Activated CD4-positive, alpha-beta T cell treated with anti-CD3 and anti-CD28 coated beads, Interleukin-2, amount 10 ng/mL, durations not matched to agents 7 days and 5 days (primary cell): ENCODE data around the gene FAM81B. TPM values are rescaled to one million over a fixed set of nuclear protein-coding genes. Genes with fewer than 3 reads are reported as not detected.
"Not testable (repeated sequence)": the region's sequence is repeated elsewhere in the genome, so short reads cannot be mapped to it uniquely, and the experiment has no call there.

Experiments
- CTCF ChIA-PET: fragments of 350-600 bp; sonication (Branson Sonifier 250); formaldehyde crosslinking; loops from one replicate; lab custom pipeline; 2021; ENCODE audit warnings: antibody characterized with exemption; lab: Charles Lee
- POLR2A ChIA-PET: fragments of 350-600 bp; sonication (Branson Sonifier 250); formaldehyde crosslinking; loops from one replicate; lab custom pipeline; 2021; ENCODE audit warnings: antibody characterized with exemption; lab: Charles Lee
- DNase-seq: peaks from one replicate; pipeline ENCODE4 v3.0.0-alpha.2; 2020
- H3K27ac Mint-ChIP-seq: one replicate; pipeline ENCODE4 v1.8.0; 2021; ENCODE audit warnings: mild to moderate bottlenecking, moderate library complexity, mixed read lengths
- H3K27me3 Mint-ChIP-seq: one replicate; pipeline ENCODE4 v1.8.0; 2021; ENCODE audit warnings: mixed read lengths
- H3K36me3 Mint-ChIP-seq: one replicate; pipeline ENCODE4 v1.8.0; 2021; ENCODE audit warnings: low read depth, mixed read lengths
- H3K4me1 Mint-ChIP-seq: one replicate; pipeline ENCODE4 v1.8.0; 2021; ENCODE audit warnings: mixed read lengths
- H3K4me3 Mint-ChIP-seq: one replicate; pipeline ENCODE4 v1.8.0; 2021; ENCODE audit warnings: mild to moderate bottlenecking, moderate library complexity, mixed read lengths
- H3K9me3 Mint-ChIP-seq: one replicate; pipeline ENCODE4 v1.8.0; 2021; ENCODE audit warnings: mixed read lengths
- total RNA-seq, 2 experiments: library from RNA; stranded (reverse); gene quantifications; one replicate each; pipeline ENCODE4 v1.2.3, GENCODE V29; 2021

The FAM81B gene
- total RNA-seq, 2 experiments from 2014 or later, result not detected

DNA sequence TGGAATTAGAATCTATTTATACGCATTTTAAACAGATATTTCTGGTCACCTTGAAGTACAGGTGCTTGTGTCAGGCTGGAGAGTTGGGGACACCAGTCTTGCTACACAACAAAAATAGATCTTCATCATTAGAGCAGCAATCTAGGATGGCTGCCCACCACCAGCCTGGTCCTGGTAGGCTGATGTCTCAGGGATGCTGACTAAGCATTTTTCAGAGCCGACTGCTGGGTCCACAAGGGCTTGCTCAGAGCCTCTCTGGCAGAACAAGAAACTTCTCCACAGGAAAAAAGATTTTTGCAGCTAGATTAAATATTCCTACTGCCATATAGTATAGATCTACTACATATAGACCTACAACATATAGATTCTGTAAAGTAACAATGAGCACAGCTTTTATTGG, 12.0 kb upstream of the FAM81B start:
- Mint-ChIP-seq H3K4me1 (peaks cover 8% of the 10 kb centered on the region), H3K27me3 (no peaks in the 10 kb centered on the region), H3K36me3 (no peaks in the 10 kb centered on the region), H3K9me3 (peaks cover 3% of the 10 kb centered on the region), H3K4me3 (no peak overlapping the region), H3K27ac (no peak overlapping the region)
- CTCF ChIA-PET, result no interaction called here
- DNase-seq, result no peak
- POLR2A ChIA-PET, result no interaction called here

GRCh38 chr5:95380103-95380628, 11.0 kb upstream of the FAM81B start:
- no peaks in the 10 kb centered on the region for H3K27me3 Mint-ChIP-seq
- POLR2A ChIA-PET, result no interaction called here
- H3K4me3 Mint-ChIP-seq, result no peak overlapping the region
- CTCF ChIA-PET, result no interaction called here
- H3K27ac Mint-ChIP-seq, result no peak overlapping the region
- no peak for DNase-seq
- H3K9me3 Mint-ChIP-seq, result peaks cover 3% of the 10 kb centered on the region
- H3K36me3 Mint-ChIP-seq, result no peaks in the 10 kb centered on the region
- peaks cover 8% of the 10 kb centered on the region for H3K4me1 Mint-ChIP-seq

GRCh38 chr5:95382801-95383200, 8.4 kb upstream of the FAM81B start:
- CTCF ChIA-PET, result interaction anchor here (1.0 kb wide), 1 partner anchor 10 kb away, joined by 3 read pairs; no protein-coding TSS in a partner anchor
- Mint-ChIP-seq H3K9me3 (peaks cover 3% of the 10 kb centered on the region), H3K27me3 (no peaks in the 10 kb centered on the region), H3K36me3 (no peaks in the 10 kb centered on the region), H3K4me3 (no peak overlapping the region), H3K4me1 (peaks cover 8% of the 10 kb centered on the region), H3K27ac (no peak overlapping the region)
- POLR2A ChIA-PET, result no interaction called here
- DNase-seq, result no peak

- H3K9me3 Mint-ChIP-seq, result peaks cover 3% of the 10 kb centered on the region
- H3K27me3 Mint-ChIP-seq, result no peaks in the 10 kb centered on the region
- peaks cover 8% of the 10 kb centered on the region for H3K4me1 Mint-ChIP-seq
- ChIA-PET CTCF (no interaction called here), POLR2A (no interaction called here)
- H3K36me3 Mint-ChIP-seq, result no peaks in the 10 kb centered on the region
- H3K4me3 Mint-ChIP-seq, result no peak overlapping the region
- no peak overlapping the region for H3K27ac Mint-ChIP-seq
- DNase-seq, result no peak
These were observed 6.5 kb upstream of the FAM81B start for GRCh38 chr5:95384485-95385213.

DNA sequence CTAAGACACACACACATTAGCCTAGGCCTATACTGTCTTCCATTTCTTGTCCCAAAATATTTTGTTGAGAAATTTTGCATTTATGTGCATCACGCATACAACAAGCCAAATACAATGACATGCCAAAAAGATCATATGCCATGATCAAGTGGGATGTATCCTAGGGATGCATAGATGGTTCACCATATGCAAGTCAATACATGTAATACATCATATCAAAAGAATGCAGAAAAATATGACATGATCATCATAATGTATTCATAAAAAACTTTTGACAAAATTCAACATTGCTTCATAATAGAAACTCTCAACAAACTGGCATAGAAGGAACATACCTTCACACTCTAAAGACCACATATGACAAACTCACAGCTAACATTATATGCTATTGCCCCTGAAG, 5.8 kb upstream of the FAM81B start:
- H3K4me3 Mint-ChIP-seq, result no peak overlapping the region
- no peaks in the 10 kb centered on the region for H3K27me3 Mint-ChIP-seq
- H3K4me1 Mint-ChIP-seq, result peaks cover 1% of the 10 kb centered on the region
- H3K9me3 Mint-ChIP-seq, result peaks cover 3% of the 10 kb centered on the region
- DNase-seq, result no peak
- no peaks in the 10 kb centered on the region for H3K36me3 Mint-ChIP-seq
- H3K27ac Mint-ChIP-seq, result no peak overlapping the region
- POLR2A ChIA-PET, result no interaction called here
- CTCF ChIA-PET, result no interaction called here

DNA sequence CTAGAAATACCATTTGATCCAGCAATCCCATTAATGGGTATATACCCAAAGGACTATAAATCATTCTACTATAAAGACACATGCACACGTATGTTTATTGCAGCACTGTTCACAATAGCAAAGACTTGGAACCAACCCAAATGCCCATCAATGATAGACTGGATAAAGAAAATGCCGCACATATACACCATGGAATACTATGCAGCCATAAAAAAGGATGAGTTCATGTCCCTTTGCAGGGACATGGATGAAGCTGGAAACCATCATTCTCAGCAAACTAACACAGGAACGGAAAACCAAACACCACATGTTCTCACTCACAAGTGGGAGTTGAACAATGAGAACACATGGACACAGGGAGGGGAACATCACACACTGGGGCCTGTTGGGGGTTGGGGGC, 799 bp downstream of the FAM81B start:
- H3K4me1 Mint-ChIP-seq, CTCF ChIA-PET, H3K27ac Mint-ChIP-seq, POLR2A ChIA-PET, H3K36me3 Mint-ChIP-seq, H3K9me3 Mint-ChIP-seq, DNase-seq, H3K4me3 Mint-ChIP-seq: not testable (repeated sequence)
- H3K27me3 Mint-ChIP-seq, result peaks cover 16% of the 10 kb centered on the region

DNA sequence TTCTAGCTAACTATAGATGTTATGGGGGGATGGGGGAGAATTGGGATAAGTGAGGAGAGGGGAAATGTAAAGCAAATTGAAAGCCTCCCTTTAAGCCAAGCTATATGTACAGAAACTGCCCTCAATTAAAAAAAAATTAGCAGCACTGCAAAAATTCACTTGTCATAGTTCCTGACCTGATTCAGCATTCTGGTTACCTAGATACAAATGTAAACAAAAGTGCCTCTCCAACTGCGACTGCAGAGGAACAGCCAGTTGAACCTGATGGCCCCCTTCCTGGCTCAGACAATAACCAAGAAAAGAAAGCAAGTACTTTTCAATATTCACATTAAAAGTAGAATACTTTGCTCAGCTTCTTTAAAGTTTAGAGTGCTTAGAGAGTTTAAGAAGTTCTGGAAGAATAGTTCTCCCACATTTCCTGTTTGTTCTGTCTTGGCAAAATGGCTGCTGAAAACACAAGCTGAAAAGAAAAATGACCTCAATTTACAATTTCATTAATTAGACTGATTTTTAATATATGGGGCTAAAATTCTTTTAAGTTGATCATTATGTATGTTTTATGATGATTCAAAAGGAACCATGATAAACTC, 1.5 kb downstream of the FAM81B start:
- H3K27ac Mint-ChIP-seq, result no peak overlapping the region
- H3K27me3 Mint-ChIP-seq, result peaks cover 16% of the 10 kb centered on the region
- peaks cover 3% of the 10 kb centered on the region for H3K9me3 Mint-ChIP-seq
- H3K4me1 Mint-ChIP-seq, result no peaks in the 10 kb centered on the region
- ChIA-PET POLR2A (no interaction called here), CTCF (interaction anchor here (0.7 kb wide), 1 partner anchor 10 kb away, joined by 3 read pairs; no protein-coding TSS in a partner anchor)
- H3K4me3 Mint-ChIP-seq, result no peak overlapping the region
- no peak for DNase-seq
- no peaks in the 10 kb centered on the region for H3K36me3 Mint-ChIP-seq

DNA sequence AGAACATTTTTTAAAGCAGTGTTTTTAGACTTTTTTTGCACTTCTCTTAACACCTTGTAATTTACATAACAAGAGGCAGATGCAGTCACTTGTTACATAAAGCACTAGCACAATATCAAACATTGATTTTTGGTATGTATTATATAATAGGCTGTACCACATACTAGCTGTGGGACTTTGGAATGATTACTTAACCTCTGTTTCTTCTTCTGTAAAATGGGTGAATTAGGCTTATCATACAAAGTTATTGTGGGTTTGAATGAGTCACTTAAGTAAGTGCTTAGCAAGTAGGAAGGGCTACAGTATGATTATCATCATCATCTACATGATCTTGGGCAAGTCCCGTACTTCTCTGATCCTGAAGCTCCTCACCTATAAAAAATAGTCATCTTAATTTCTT, 2.1 kb downstream of the FAM81B start:
- CTCF ChIA-PET, result interaction anchor here (0.7 kb wide), 1 partner anchor 11 kb away, joined by 3 read pairs; no protein-coding TSS in a partner anchor
- no peaks in the 10 kb centered on the region for H3K4me1 Mint-ChIP-seq
- no peak overlapping the region for H3K4me3 Mint-ChIP-seq
- POLR2A ChIA-PET, result no interaction called here
- H3K9me3 Mint-ChIP-seq, result peaks cover 3% of the 10 kb centered on the region
- H3K27ac Mint-ChIP-seq, result no peak overlapping the region
- H3K36me3 Mint-ChIP-seq, result no peaks in the 10 kb centered on the region
- peaks cover 16% of the 10 kb centered on the region for H3K27me3 Mint-ChIP-seq
- no peak for DNase-seq

GRCh38 chr5:95398989-95399388, 7.8 kb downstream of the FAM81B start:
- H3K4me1 Mint-ChIP-seq, result no peaks in the 10 kb centered on the region

GRCh38 chr5:95401626-95402025, 10.5 kb downstream of the FAM81B start:
- H3K9me3 Mint-ChIP-seq, result no peaks in the 10 kb centered on the region
- CTCF ChIA-PET, result interaction anchor here (0.6 kb wide), 1 partner anchor 45 kb away, joined by 3 read pairs; no protein-coding TSS in a partner anchor
- peaks cover 12% of the 10 kb centered on the region for H3K27me3 Mint-ChIP-seq
- H3K4me1 Mint-ChIP-seq, result no peaks in the 10 kb centered on the region
- DNase-seq, result no peak
- no peak overlapping the region for H3K27ac Mint-ChIP-seq
- H3K4me3 Mint-ChIP-seq, result no peak overlapping the region
- no peaks in the 10 kb centered on the region for H3K36me3 Mint-ChIP-seq
- POLR2A ChIA-PET, result no interaction called here

More at GRCh38 chr5:95398989-95399388, 7.8 kb downstream of the FAM81B start:
- Mint-ChIP-seq H3K4me3 (no peak overlapping the region), H3K36me3 (no peaks in the 10 kb centered on the region), H3K9me3 (no peaks in the 10 kb centered on the region), H3K27ac (no peak overlapping the region), H3K27me3 (peaks cover 14% of the 10 kb centered on the region)
- ChIA-PET POLR2A (no interaction called here), CTCF (no interaction called here)
- no peak for DNase-seq

DNA sequence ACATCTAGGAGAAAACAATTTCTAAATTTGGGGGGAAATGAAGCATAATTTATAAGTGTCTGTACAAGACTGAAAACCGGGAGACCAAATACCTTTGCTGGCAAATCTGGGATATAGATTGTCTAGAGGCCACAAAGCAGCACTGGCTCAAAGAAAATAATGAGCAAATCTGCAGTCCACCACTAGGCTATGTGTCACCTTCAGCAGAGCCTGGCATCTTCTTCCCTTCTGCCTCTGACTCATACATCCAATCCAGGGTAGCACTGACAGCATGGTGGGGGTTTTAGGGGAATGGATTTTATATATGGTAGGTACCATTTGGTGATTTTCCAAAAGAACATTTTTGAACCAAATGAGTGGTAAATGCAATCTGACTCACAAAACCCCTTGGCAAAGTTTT, 12.8 kb downstream of the FAM81B start:
- CTCF ChIA-PET, result no interaction called here

GRCh38 chr5:95406426-95407090, 15.4 kb downstream of the FAM81B start:
- Mint-ChIP-seq H3K27me3 (peaks cover 9% of the 10 kb centered on the region), H3K27ac (no peak overlapping the region), H3K36me3 (no peaks in the 10 kb centered on the region), H3K9me3 (no peaks in the 10 kb centered on the region), H3K4me1 (no peaks in the 10 kb centered on the region), H3K4me3 (no peak overlapping the region)
- CTCF ChIA-PET, result no interaction called here
- DNase-seq, result no peak
- POLR2A ChIA-PET, result interaction anchor here (0.7 kb wide), 1 partner anchor 10 kb away, joined by 4 read pairs; no protein-coding TSS in a partner anchor

More for the DNA sequence above, 12.8 kb downstream of the FAM81B start:
- DNase-seq, result no peak
- no peaks in the 10 kb centered on the region for H3K36me3 Mint-ChIP-seq
- peaks cover 14% of the 10 kb centered on the region for H3K27me3 Mint-ChIP-seq
- H3K27ac Mint-ChIP-seq, result no peak overlapping the region
- no peaks in the 10 kb centered on the region for H3K4me1 Mint-ChIP-seq
- H3K4me3 Mint-ChIP-seq, result no peak overlapping the region
- POLR2A ChIA-PET, result no interaction called here
- no peaks in the 10 kb centered on the region for H3K9me3 Mint-ChIP-seq

- Mint-ChIP-seq H3K4me1 (no peaks in the 10 kb centered on the region), H3K27me3 (peaks cover 7% of the 10 kb centered on the region), H3K36me3 (no peaks in the 10 kb centered on the region), H3K9me3 (no peaks in the 10 kb centered on the region), H3K27ac (no peak overlapping the region), H3K4me3 (no peak overlapping the region)
- POLR2A ChIA-PET, result no interaction called here
- no peak for DNase-seq
- CTCF ChIA-PET, result no interaction called here
These were observed 19.1 kb downstream of the FAM81B start for GRCh38 chr5:95410279-95410678.
